HEK293T (cell line): ENCODE data around the gene LRP2BP.

Experiments
- CTCF ChIA-PET: fragments of 350-600 bp; formaldehyde crosslinking; extraction: SDS; loops from one replicate; lab custom pipeline; 2021; ENCODE audit warnings: antibody characterized with exemption, inconsistent platforms; lab: Yijun Ruan, JAX
- POLR2A ChIA-PET: fragments of 350-600 bp; formaldehyde crosslinking; extraction: SDS; loops from one replicate; lab custom pipeline; 2020; ENCODE audit warnings: antibody characterized with exemption, inconsistent platforms; lab: Yijun Ruan, JAX
- DNase-seq: peaks from one replicate; pipeline ENCODE4 v3.0.0; 2012; ENCODE audit warnings: mixed read lengths; ENCODE audit errors: extremely low spot score
- ARNT ChIP-seq: fragments of 450-650 bp; IDR thresholded peaks from 2 replicates; pipeline ENCODE4 v1.6.1; 2017; ENCODE audit warnings: mild to moderate bottlenecking
- BHLHE40 ChIP-seq: fragments of 450-650 bp; IDR thresholded peaks from 2 replicates; pipeline ENCODE4 v1.6.1; 2016; ENCODE audit warnings: mild to moderate bottlenecking, moderate library complexity, borderline replicate concordance
- CTBP1 ChIP-seq: fragments of 450-650 bp; IDR thresholded peaks from 2 replicates; pipeline ENCODE4 v1.6.1; 2016; ENCODE audit warnings: borderline replicate concordance
- ELF4 ChIP-seq: fragments of 450-650 bp; IDR thresholded peaks from 2 replicates; pipeline ENCODE4 v1.6.1; 2017; ENCODE audit warnings: antibody characterized with exemption
- FOXA1 ChIP-seq: fragments of 450-650 bp; IDR thresholded peaks from 2 replicates; pipeline ENCODE4 v1.6.1; 2016; ENCODE audit warnings: mild to moderate bottlenecking
- FOXK2 ChIP-seq: fragments of 450-650 bp; IDR thresholded peaks from 2 replicates; pipeline ENCODE4 v1.6.1; 2016; ENCODE audit warnings: mild to moderate bottlenecking
- FOXM1 ChIP-seq: fragments of 450-650 bp; IDR thresholded peaks from 2 replicates; pipeline ENCODE4 v1.6.1; 2017; ENCODE audit warnings: mild to moderate bottlenecking, borderline replicate concordance
- HDGF ChIP-seq: fragments of 450-650 bp; IDR thresholded peaks from 2 replicates; pipeline ENCODE4 v1.6.1; 2017; ENCODE audit warnings: antibody characterized with exemption, borderline replicate concordance
- L3MBTL2 ChIP-seq: fragments of 450-650 bp; conservative IDR thresholded peaks from 2 replicates; pipeline ENCODE4 v1.6.1; 2016; ENCODE audit warnings: mild to moderate bottlenecking
- LEF1 ChIP-seq: fragments of 450-650 bp; IDR thresholded peaks from 2 replicates; pipeline ENCODE4 v1.6.1; 2017; ENCODE audit warnings: mild to moderate bottlenecking, borderline replicate concordance
- NFRKB ChIP-seq: fragments of 450-650 bp; IDR thresholded peaks from 2 replicates; pipeline ENCODE4 v1.6.1; 2016; ENCODE audit warnings: mild to moderate bottlenecking, moderate library complexity
- PKNOX1 ChIP-seq: fragments of 450-650 bp; IDR thresholded peaks from 2 replicates; pipeline ENCODE4 v1.6.1; 2016
- SP1 ChIP-seq: fragments of 450-650 bp; IDR thresholded peaks from 2 replicates; pipeline ENCODE4 v1.6.1; 2017
- SUZ12 ChIP-seq: fragments of 450-650 bp; IDR thresholded peaks from 2 replicates; pipeline ENCODE4 v1.6.1; 2016; ENCODE audit warnings: mild to moderate bottlenecking
- TARDBP ChIP-seq: fragments of 450-650 bp; IDR thresholded peaks from 2 replicates; pipeline ENCODE4 v1.6.1; 2016
- ZNF384 ChIP-seq: fragments of 450-650 bp; IDR thresholded peaks from 2 replicates; pipeline ENCODE4 v1.6.1; 2016

Gene LRP2BP

GRCh38 chr4:185426960-185427688, 31.4 kb upstream of the LRP2BP start:
- DNase-seq = no peak
- TF ChIP-seq FOXA1 (no peak), FOXK2 (no peak), ZNF384 (no peak), ARNT (no peak)
- ChIA-PET POLR2A (interaction anchor here (1.3 to 2.2 kb wide), 2 partner anchors 31 to 214 kb away, joined by 3 to 10 read pairs; partner anchors contain the start of genes ANKRD37 and LRP2BP), CTCF (interaction anchor here (1.2 kb wide), 1 partner anchor 107 kb away, joined by 3 read pairs; no protein-coding TSS in a partner anchor)

- POLR2A ChIA-PET = interaction anchor here (0.6 to 2.2 kb wide), 8 partner anchors 20 to 217 kb away, joined by 3 to 10 read pairs (median 4); partner anchors contain the start of genes ANKRD37, LRP2BP and SNX25
- TF ChIP-seq SP1 (no peak), L3MBTL2 (peak; percentile 73), HDGF (no peak), ZNF384 (no peak), PKNOX1 (no peak), FOXK2 (no peak), TARDBP (no peak), ELF4 (no peak), NFRKB (no peak), LEF1 (no peak), BHLHE40 (peak; percentile 86), FOXM1 (no peak), SUZ12 (no peak), CTBP1 (no peak), FOXA1 (no peak), ARNT (0 out of 2 replicates have a peak, but pooled peaks have one; percentile 25)
- DNase-seq = peak; percentile 79
- CTCF ChIA-PET = interaction anchor here (0.6 to 1.2 kb wide), 2 partner anchors 33 to 108 kb away, joined by 3 read pairs; no protein-coding TSS in a partner anchor
These were observed 30.1 kb upstream of the LRP2BP start, which contains the start of gene UFSP2 for GRCh38 chr4:185425647-185426352. TSS of gene UFSP2 (minus strand) at chr4:185425964. CDS start at chr4:185425868, 96 bp downstream.

- TF ChIP-seq BHLHE40 = no peak
- TF ChIP-seq CTBP1 = no peak
- no peak for TF ChIP-seq PKNOX1
- no peak for TF ChIP-seq NFRKB
- TF ChIP-seq ELF4 = no peak
- TF ChIP-seq TARDBP = no peak
- no peak for TF ChIP-seq SUZ12
- TF ChIP-seq SP1 = no peak
- TF ChIP-seq ZNF384 = no peak
- TF ChIP-seq LEF1 = no peak
- no peak for TF ChIP-seq FOXM1
- no peak for TF ChIP-seq HDGF
- no peak for TF ChIP-seq FOXA1
- TF ChIP-seq FOXK2 = no peak
- no peak for TF ChIP-seq L3MBTL2
- TF ChIP-seq ARNT = no peak
- DNase-seq = no peak
- ChIA-PET CTCF (interaction anchor here (0.6 to 1.3 kb wide), 2 partner anchors 33 to 173 kb away, joined by 3 to 5 read pairs; no protein-coding TSS in a partner anchor), POLR2A (interaction anchor here (0.6 to 2.2 kb wide), 7 partner anchors 19 to 216 kb away, joined by 3 to 10 read pairs (median 4); partner anchors contain the start of genes ANKRD37, LRP2BP and SNX25)
These were observed 29.4 kb upstream of the LRP2BP start for GRCh38 chr4:185424905-185425646.

GRCh38 chr4:185421366-185422124, 25.8 kb upstream of the LRP2BP start:
- ChIA-PET CTCF (interaction anchor here (1.0 kb wide), 1 partner anchor 175 kb away, joined by 5 read pairs; no protein-coding TSS in a partner anchor), POLR2A (interaction anchor here (1.0 kb wide), 1 partner anchor 25 kb away, joined by 3 read pairs; the partner anchor contains the start of gene LRP2BP)
- TF ChIP-seq SUZ12 = no peak
- no peak for TF ChIP-seq TARDBP
- no peak for TF ChIP-seq L3MBTL2
- TF ChIP-seq FOXM1 = no peak
- TF ChIP-seq SP1 = no peak
- TF ChIP-seq BHLHE40 = no peak
- no peak for TF ChIP-seq LEF1
- TF ChIP-seq NFRKB = no peak
- TF ChIP-seq FOXA1 = no peak
- no peak for TF ChIP-seq ZNF384
- TF ChIP-seq ARNT = no peak
- no peak for TF ChIP-seq FOXK2
- no peak for TF ChIP-seq CTBP1
- TF ChIP-seq ELF4 = no peak
- TF ChIP-seq PKNOX1 = no peak
- no peak for TF ChIP-seq HDGF
- no peak for DNase-seq
